ENCODE measurements around the gene NKPD1.

GRCh38 chr19:45122832-45123231 lies 38.0 kb downstream of the NKPD1 start:
- TF ChIP-seq ZBTB7A (IDR thresholded peaks at IDR 0.05; ENCODE audit: low read depth) = no peak
- no peak for TF ChIP-seq CEBPB (IDR thresholded peaks at IDR 0.05)
- TF ChIP-seq MAX (IDR thresholded peaks at IDR 0.05) = no peak
- TF ChIP-seq NFIC (IDR thresholded peaks at IDR 0.05) = no peak
- TF ChIP-seq EP300 (IDR thresholded peaks at IDR 0.05; ENCODE audit: borderline replicate concordance) = no peak
- TF ChIP-seq REST (IDR thresholded peaks at IDR 0.05; ENCODE audit: low read depth) = no peak
- TF ChIP-seq CREB1 (IDR thresholded peaks at IDR 0.05; ENCODE audit: low read depth) = no peak
- no peak for TF ChIP-seq FOXM1 (IDR thresholded peaks at IDR 0.05; ENCODE audit: borderline replicate concordance, low read depth)
- no peak for TF ChIP-seq TEAD4 (IDR thresholded peaks at IDR 0.05)
